OCI-LY3 (cell line): ENCODE data around the gene WFIKKN2.

Experiments used
- H2AFZ ChIP-seq: fragments of 200-600, 300-600 bp; shearing (Covaris generic); 2 replicates; pipeline ENCODE4 v1.6.0; 2014; ENCODE audit warnings: antibody characterized with exemption, low read depth, low read length
- H3K27ac ChIP-seq: fragments of 200-600, 300-600 bp; sonication (generic); 2 replicates; pipeline ENCODE4 v1.5.1; 2014; ENCODE audit warnings: mild to moderate bottlenecking, low read length, moderate library complexity, mixed read lengths
- H3K27me3 ChIP-seq: fragments of 200-600, 300-600 bp; sonication (generic); 2 replicates; pipeline ENCODE4 v1.6.1; 2014; ENCODE audit warnings: low read depth, low read length, mixed read lengths
- H3K36me3 ChIP-seq: fragments of 200-600, 300-600 bp; sonication (generic); replicated peaks from 2 replicates; pipeline ENCODE3; 2014; ENCODE audit warnings: low read depth, low read length, mixed read lengths
- H3K4me1 ChIP-seq: fragments of 300-600, 200-600 bp; sonication (generic); 2 replicates; pipeline ENCODE4 v1.6.1; 2014; ENCODE audit warnings: low read length, mixed read lengths
- H3K4me2 ChIP-seq: fragments of 200-600, 300-600 bp; sonication (generic); 2 replicates; pipeline ENCODE4 v1.6.1; 2014; ENCODE audit warnings: low read length, mixed read lengths
- H3K4me3 ChIP-seq: fragments of 300-600, 200-600 bp; sonication (generic); 2 replicates; pipeline ENCODE4 v1.5.1; 2014; ENCODE audit warnings: antibody characterized with exemption, mild to moderate bottlenecking, low read length, moderate library complexity
- H3K79me2 ChIP-seq: fragments of 300-600, 200-600 bp; shearing (Covaris generic); 2 replicates; pipeline ENCODE4 v1.6.1; 2014; ENCODE audit warnings: mild to moderate bottlenecking, low read length, mixed read lengths
- H3K9ac ChIP-seq: fragments of 300-600, 200-600 bp; shearing (Covaris generic); 2 replicates; pipeline ENCODE4 v1.6.0; 2014; ENCODE audit warnings: mild to moderate bottlenecking, low read length, moderate library complexity
- H3K9me3 ChIP-seq: fragments of 200-600, 300-600 bp; shearing (Covaris generic); 2 replicates; pipeline ENCODE4 v1.6.1; 2014; ENCODE audit warnings: low read length, mixed read lengths; ENCODE audit not compliant: insufficient read depth
- H4K20me1 ChIP-seq: fragments of 200-600, 300-600 bp; sonication (generic); 2 replicates; pipeline ENCODE4 v1.6.1; 2016; ENCODE audit warnings: low read length, mixed read lengths; ENCODE audit not compliant: insufficient read depth
- CTCF ChIP-seq: fragments of 200-600, 300-600 bp; sonication (generic); IDR thresholded peaks from 2 replicates; pipeline ENCODE4 v1.5.1; 2014; ENCODE audit warnings: antibody characterized with exemption, low read length, low read depth
- EZH2phosphoT487 ChIP-seq: fragments of 200-600 bp; shearing (Covaris generic); IDR thresholded peaks from 2 replicates; pipeline ENCODE4 v1.6.1; 2018; ENCODE audit warnings: antibody characterized with exemption, mixed run types, low read depth

WFIKKN2 gene

GRCh38 chr17:50835301-50836234 is at the start of gene WFIKKN2:
WFIKKN2 (plus strand) TSS chr17:50835586; CDS start chr17:50835938, 352 bp downstream.
- H3K9me3 ChIP-seq: no peaks in the 10 kb centered on the region
- H3K4me1 ChIP-seq: no peaks in the 10 kb centered on the region
- no peaks in the 10 kb centered on the region for H3K79me2 ChIP-seq
- no peak within 1 kb of the TSS for H2AFZ ChIP-seq
- no peak within 1 kb of the TSS for H3K4me3 ChIP-seq
- H3K4me2 ChIP-seq: no peak within 1 kb of the TSS
- no peaks in the 10 kb centered on the region for H3K36me3 ChIP-seq
- H3K27me3 ChIP-seq: no peaks in the 10 kb centered on the region
- H3K27ac ChIP-seq: no peak within 1 kb of the TSS
- TF ChIP-seq EZH2phosphoT487 (no peak), CTCF (no peak)
- H3K9ac ChIP-seq: no peak within 1 kb of the TSS
- no peaks in the 10 kb centered on the region for H4K20me1 ChIP-seq

GRCh38 chr17:50785946-50786570 is 49.3 kb upstream of the WFIKKN2 start:
- H4K20me1 ChIP-seq: no peaks in the 10 kb centered on the region
- H3K4me1 ChIP-seq: no peaks in the 10 kb centered on the region; the same call in 1 of the 2 replicates
- no peak overlapping the region for H3K9ac ChIP-seq
- H3K27ac ChIP-seq: no peak overlapping the region
- H2AFZ ChIP-seq: no peak overlapping the region
- no peak overlapping the region for H3K4me2 ChIP-seq
- H3K9me3 ChIP-seq: no peaks in the 10 kb centered on the region
- no peaks in the 10 kb centered on the region for H3K27me3 ChIP-seq
- no peak overlapping the region for H3K4me3 ChIP-seq
- no peaks in the 10 kb centered on the region for H3K36me3 ChIP-seq
- H3K79me2 ChIP-seq: no peaks in the 10 kb centered on the region
- TF ChIP-seq CTCF (no peak), EZH2phosphoT487 (no peak)

GRCh38 chr17:50787106-50787505 is 48.3 kb upstream of the WFIKKN2 start:
- H3K27me3 ChIP-seq: no peaks in the 10 kb centered on the region
- H3K79me2 ChIP-seq: no peaks in the 10 kb centered on the region
- no peaks in the 10 kb centered on the region for H3K9me3 ChIP-seq
- no peaks in the 10 kb centered on the region for H4K20me1 ChIP-seq
- H3K27ac ChIP-seq: no peak overlapping the region
- TF ChIP-seq CTCF (no peak), EZH2phosphoT487 (no peak)
- H3K4me2 ChIP-seq: no peak overlapping the region
- H2AFZ ChIP-seq: no peak overlapping the region
- H3K4me1 ChIP-seq: no peaks in the 10 kb centered on the region; the same call in 1 of the 2 replicates
- H3K36me3 ChIP-seq: no peaks in the 10 kb centered on the region
- no peak overlapping the region for H3K9ac ChIP-seq
- no peak overlapping the region for H3K4me3 ChIP-seq

GRCh38 chr17:50790618-50791017 is 44.8 kb upstream of the WFIKKN2 start:
- no peaks in the 10 kb centered on the region for H4K20me1 ChIP-seq

More at GRCh38 chr17:50790618-50791017, 44.8 kb upstream of the WFIKKN2 start:
- no peaks in the 10 kb centered on the region for H3K79me2 ChIP-seq
- no peak overlapping the region for H3K4me3 ChIP-seq
- H3K27ac ChIP-seq: no peak overlapping the region
- H3K27me3 ChIP-seq: no peaks in the 10 kb centered on the region
- TF ChIP-seq CTCF: no peak
- no peak for TF ChIP-seq EZH2phosphoT487
- H3K9me3 ChIP-seq: no peaks in the 10 kb centered on the region
- no peak overlapping the region for H3K4me2 ChIP-seq
- H3K9ac ChIP-seq: no peak overlapping the region
- no peaks in the 10 kb centered on the region for H3K36me3 ChIP-seq
- no peaks in the 10 kb centered on the region for H3K4me1 ChIP-seq
- no peak overlapping the region for H2AFZ ChIP-seq
